Natural killer cell (primary cell): ENCODE data around the gene DCTN2. TPM values are rescaled to one million over a fixed set of nuclear protein-coding genes. Genes with fewer than 3 reads are reported as not detected.

Source experiments
- ATAC-seq, 3 donors: fragments of 150-1000 bp in 2 of 3; fragments of 200-7000 bp in 1 of 3; cut with Tn5 transposase; 1 replicate in 1 of 3; 2 replicates in 2 of 3; pipeline ENCODE4 v1.10.0; 2021; ENCODE audit warnings: mild to moderate bottlenecking in 2 of 3, moderate library complexity in 2 of 3
- DNase-seq, 2 donors: peaks; one replicate each; pipeline versions ENCODE4 v3.0.0 to v3.0.0-alpha.2; 2013 to 2021; ENCODE audit warnings: mixed read lengths in 1 of 2
- H3K27ac ChIP-seq: one replicate; pipeline ENCODE4 v1.5.1; 2013; ENCODE audit warnings: mild to moderate bottlenecking, low read length
- H3K27me3 ChIP-seq: one replicate; pipeline ENCODE4 v1.6.1; 2013; ENCODE audit warnings: low read length; ENCODE audit not compliant: control insufficient read depth, insufficient read depth
- H3K36me3 ChIP-seq: one replicate; pipeline ENCODE4 v1.6.1; 2013; ENCODE audit warnings: low read length; ENCODE audit not compliant: control insufficient read depth, insufficient read depth
- H3K4me1 ChIP-seq: one replicate; pipeline ENCODE4 v1.6.1; 2013; ENCODE audit warnings: low read length; ENCODE audit not compliant: control insufficient read depth, insufficient read depth
- H3K4me3 ChIP-seq: one replicate; pipeline ENCODE4 v1.5.1; 2013; ENCODE audit warnings: low read length
- H3K9me3 ChIP-seq: one replicate; pipeline ENCODE4 v1.6.1; 2013; ENCODE audit warnings: low read length; ENCODE audit not compliant: control insufficient read depth, insufficient read depth
- H3K27ac Mint-ChIP-seq, 2 donors: one replicate each; pipeline ENCODE4 v1.8.0; 2022; ENCODE audit warnings: mild to moderate bottlenecking in 2 of 2, mixed read lengths in 2 of 2, moderate library complexity in 1 of 2
- H3K27me3 Mint-ChIP-seq, 2 donors: one replicate each; pipeline ENCODE4 v1.8.0; 2022; ENCODE audit warnings: low read depth in 2 of 2, mixed read lengths in 2 of 2
- H3K36me3 Mint-ChIP-seq: one replicate; pipeline ENCODE4 v1.8.0; 2022; ENCODE audit warnings: mixed read lengths
- H3K4me1 Mint-ChIP-seq, 2 donors: one replicate each; pipeline ENCODE4 v1.8.0; 2022; ENCODE audit warnings: mixed read lengths in 2 of 2
- H3K4me3 Mint-ChIP-seq: one replicate; pipeline ENCODE4 v1.8.0; 2022; ENCODE audit warnings: mild to moderate bottlenecking, moderate library complexity, mixed read lengths
- H3K9me3 Mint-ChIP-seq, 2 donors: one replicate each; pipeline ENCODE4 v1.8.0; 2022; ENCODE audit warnings: mixed read lengths in 2 of 2
- WGBS: methylation state at CpG from one replicate; pipeline ENCODE4 v1.1.7; 2013; ENCODE audit warnings: missing lambda C conversion rate; ENCODE audit not compliant: insufficient coverage; 5-methylcytosine and 5-hydroxymethylcytosine counted together
- intact Hi-C: fragments of 100-400 bp; cut with micrococcal nuclease; formaldehyde crosslinking; loops from one replicate; pipeline ENCODE4 v1.14.2; 2022
- total RNA-seq, 4 donors: library from RNA; stranded (reverse); fragments of 120-200 nt in 1 of 4; gene quantifications; one replicate each; pipeline versions ENCODE4 v1.2.3 to v1.2.4, GENCODE V29; 2013 to 2022
- TF ChIP-seq, protein P1 (sequence below): fragments of 200-600 bp; IDR thresholded peaks from one replicate; pipeline ENCODE4 v1.8.0; 2022; ENCODE audit warnings: antibody characterized with exemption

The DCTN2 gene
- total RNA-seq, 3 donors from 2014 or later (not counting 1 experiment from before 2014, with no cell fraction given), result 65.5 to 76.5 (median 71.8) TPM

DNA sequence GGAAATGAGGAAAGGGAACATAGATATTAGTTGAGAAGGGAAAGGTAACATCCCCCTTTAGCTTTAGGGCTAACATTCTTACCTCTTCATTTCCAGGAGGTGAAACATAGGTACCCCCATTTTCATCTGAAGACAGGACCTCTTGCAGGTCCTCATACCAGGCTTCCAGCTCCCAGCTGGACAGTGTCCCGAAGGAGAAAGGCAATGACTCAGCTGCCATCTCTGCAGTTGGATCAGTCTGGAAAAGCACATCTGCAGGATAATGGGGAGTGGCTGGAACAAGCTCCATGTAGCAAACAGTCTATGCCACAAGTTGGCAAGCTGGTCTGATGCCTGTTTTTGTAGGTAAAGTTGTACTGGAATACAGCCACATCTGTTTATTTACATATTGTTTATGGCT is 29.8 kb downstream of the DCTN2 start:
- H3K4me3 ChIP-seq, result no peak overlapping the region
- intact Hi-C loops, result no loop called here
- peak overlapping the region; percentile 64 for H3K4me3 Mint-ChIP-seq
- ATAC-seq (no peak), DNase-seq (no peak)
- TF ChIP-seq, protein P1, sequence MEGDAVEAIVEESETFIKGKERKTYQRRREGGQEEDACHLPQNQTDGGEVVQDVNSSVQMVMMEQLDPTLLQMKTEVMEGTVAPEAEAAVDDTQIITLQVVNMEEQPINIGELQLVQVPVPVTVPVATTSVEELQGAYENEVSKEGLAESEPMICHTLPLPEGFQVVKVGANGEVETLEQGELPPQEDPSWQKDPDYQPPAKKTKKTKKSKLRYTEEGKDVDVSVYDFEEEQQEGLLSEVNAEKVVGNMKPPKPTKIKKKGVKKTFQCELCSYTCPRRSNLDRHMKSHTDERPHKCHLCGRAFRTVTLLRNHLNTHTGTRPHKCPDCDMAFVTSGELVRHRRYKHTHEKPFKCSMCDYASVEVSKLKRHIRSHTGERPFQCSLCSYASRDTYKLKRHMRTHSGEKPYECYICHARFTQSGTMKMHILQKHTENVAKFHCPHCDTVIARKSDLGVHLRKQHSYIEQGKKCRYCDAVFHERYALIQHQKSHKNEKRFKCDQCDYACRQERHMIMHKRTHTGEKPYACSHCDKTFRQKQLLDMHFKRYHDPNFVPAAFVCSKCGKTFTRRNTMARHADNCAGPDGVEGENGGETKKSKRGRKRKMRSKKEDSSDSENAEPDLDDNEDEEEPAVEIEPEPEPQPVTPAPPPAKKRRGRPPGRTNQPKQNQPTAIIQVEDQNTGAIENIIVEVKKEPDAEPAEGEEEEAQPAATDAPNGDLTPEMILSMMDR, result no peak
- H3K27me3 Mint-ChIP-seq, result no peaks in the 10 kb centered on the region
- 52% methylated on average over 1 of the region's 1 CpG for WGBS
- H3K27me3 ChIP-seq, result no peaks in the 10 kb centered on the region
- H3K9me3 Mint-ChIP-seq, result no peaks in the 10 kb centered on the region
- H3K4me1 ChIP-seq, result peaks cover 37% of the 10 kb centered on the region
- H3K27ac ChIP-seq, result no peak overlapping the region
- H3K36me3 ChIP-seq, result peaks cover 60% of the 10 kb centered on the region
- no peaks in the 10 kb centered on the region for H3K9me3 ChIP-seq
- H3K36me3 Mint-ChIP-seq, result peaks cover 16% of the 10 kb centered on the region
- peak overlapping the region; percentile 99 for H3K27ac Mint-ChIP-seq
- peaks cover 28 to 54% of the 10 kb centered on the region in 2 donors for H3K4me1 Mint-ChIP-seq

DNA sequence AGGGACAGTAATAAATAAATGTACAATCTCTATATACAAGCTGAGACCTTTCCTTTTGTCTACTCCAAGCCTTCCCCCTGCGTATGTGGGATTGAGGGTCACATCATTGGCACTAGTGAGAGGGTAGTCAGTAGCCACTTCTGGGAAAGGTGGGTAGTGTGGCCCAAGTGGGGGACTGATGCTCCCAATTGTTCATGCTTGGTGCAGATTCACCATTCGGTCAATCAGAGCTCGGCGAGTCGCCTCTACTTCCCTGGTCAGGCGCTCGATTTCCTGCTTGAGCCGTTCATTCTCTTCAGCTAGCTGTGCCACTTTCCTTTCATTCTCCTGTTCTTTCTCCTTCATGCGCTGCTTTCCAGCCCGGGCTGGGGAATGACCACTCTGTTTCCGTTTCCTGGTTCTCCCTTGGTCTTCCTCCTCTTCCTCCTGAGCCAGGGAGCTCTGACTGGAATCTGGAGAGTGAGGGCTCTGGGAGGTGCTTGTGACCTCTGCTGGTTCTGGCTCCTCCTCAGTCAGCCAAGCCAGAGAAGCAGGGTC is 30.3 kb downstream of the DCTN2 start:
- no peaks in the 10 kb centered on the region for H3K9me3 Mint-ChIP-seq
- intact Hi-C loops, result no loop called here
- Histone ChIP-seq H3K4me1 (peaks cover 32% of the 10 kb centered on the region), H3K9me3 (no peaks in the 10 kb centered on the region), H3K4me3 (no peak overlapping the region), H3K36me3 (peaks cover 65% of the 10 kb centered on the region), H3K27me3 (no peaks in the 10 kb centered on the region), H3K27ac (no peak overlapping the region)
- H3K4me1 Mint-ChIP-seq, result peaks cover 23 to 49% of the 10 kb centered on the region in 2 donors
- peak overlapping the region; percentile 99 for H3K27ac Mint-ChIP-seq
- DNase-seq (no peak), ATAC-seq (no peak)
- H3K4me3 Mint-ChIP-seq, result no peak overlapping the region
- H3K27me3 Mint-ChIP-seq, result no peaks in the 10 kb centered on the region
- H3K36me3 Mint-ChIP-seq, result peaks cover 18% of the 10 kb centered on the region
- TF ChIP-seq, protein P1, result no peak
- WGBS, result 93% methylated on average over 10 of the region's 11 CpGs

DNA sequence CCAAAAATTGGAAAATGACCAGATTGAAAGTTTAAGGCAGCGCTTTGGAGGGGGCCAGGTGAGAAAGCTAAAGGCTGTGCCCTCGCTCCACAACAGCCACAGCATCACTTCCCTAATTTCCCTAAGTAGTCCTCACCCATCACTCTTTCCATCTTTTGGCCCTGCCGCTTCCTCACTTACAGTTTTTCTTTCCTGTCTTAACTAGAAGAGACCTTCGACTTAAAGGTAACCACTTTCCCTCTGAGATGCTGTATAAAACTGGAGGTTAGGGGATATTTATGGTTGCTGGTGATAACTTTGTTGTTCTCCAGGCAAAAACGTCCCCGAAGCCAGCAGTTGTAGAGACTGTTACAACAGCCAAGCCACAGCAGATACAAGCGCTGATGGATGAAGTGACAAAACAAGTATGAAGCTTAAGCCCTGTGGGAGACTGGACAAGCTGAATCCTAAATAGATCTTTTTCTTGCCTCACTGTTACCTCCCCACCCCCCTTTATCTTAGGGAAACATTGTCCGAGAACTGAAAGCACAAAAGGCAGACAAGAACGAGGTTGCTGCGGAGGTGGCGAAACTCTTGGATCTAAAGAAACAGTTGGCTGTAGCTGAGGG is 31.0 kb downstream of the DCTN2 start:
- H3K27me3 ChIP-seq, result no peaks in the 10 kb centered on the region
- DNase-seq (no peak), ATAC-seq (no peak)
- H3K9me3 ChIP-seq, result no peaks in the 10 kb centered on the region
- H3K27me3 Mint-ChIP-seq, result no peaks in the 10 kb centered on the region
- H3K36me3 ChIP-seq, result peaks cover 66% of the 10 kb centered on the region
- intact Hi-C loops, result no loop called here
- peak overlapping the region; percentile 46 to 99 for H3K27ac Mint-ChIP-seq
- TF ChIP-seq, protein P1, result no peak
- 92% methylated on average over 9 of the region's 11 CpGs for WGBS
- peaks cover 26% of the 10 kb centered on the region for H3K4me1 ChIP-seq
- no peak overlapping the region for H3K4me3 ChIP-seq
- no peaks in the 10 kb centered on the region for H3K9me3 Mint-ChIP-seq
- no peak overlapping the region for H3K4me3 Mint-ChIP-seq
- no peak overlapping the region for H3K27ac ChIP-seq
- H3K4me1 Mint-ChIP-seq, result peaks cover 20 to 42% of the 10 kb centered on the region in 2 donors
- peaks cover 18% of the 10 kb centered on the region for H3K36me3 Mint-ChIP-seq
